Testis (tissue), 3 donors: ENCODE results near the gene SMYD3. TPM values are rescaled to one million over a fixed set of nuclear protein-coding genes. Genes with fewer than 3 reads are reported as not detected.
"Not testable (repeated sequence)": the region's sequence is repeated elsewhere in the genome, so short reads cannot be mapped to it uniquely, and the experiment has no call there.

ENCODE experiments used
- DNase-seq: peaks from one replicate; pipeline ENCODE4 v3.0.0-alpha.2; 2019
- H3K27ac ChIP-seq, 2 donors: fragments of 200-600 bp; sonication (generic); one replicate each; pipeline ENCODE4 v1.5.1; 2019
- H3K27me3 ChIP-seq: fragments of 200-600 bp; sonication (generic); one replicate; pipeline ENCODE4 v1.5.1; 2019
- H3K36me3 ChIP-seq: fragments of 200-600 bp; sonication (generic); one replicate; pipeline ENCODE4 v1.5.1; 2017; ENCODE audit warnings: low read depth; ENCODE audit errors: missing control alignments
- H3K4me1 ChIP-seq: fragments of 200-600 bp; sonication (generic); one replicate; pipeline ENCODE4 v1.5.1; 2019
- H3K4me3 ChIP-seq, 2 donors: fragments of 200-600 bp; sonication (generic); one replicate each; pipeline ENCODE4 v1.5.1; 2017 to 2019
- H3K9me3 ChIP-seq: fragments of 200-600 bp; sonication (generic); one replicate; pipeline ENCODE4 v1.5.1; 2017
- CTCF ChIP-seq, 3 experiments: fragments of 450-650 bp in 2 of 3; fragments of 200-600 bp in 1 of 3; sonication (generic) in 1 of 3; IDR thresholded peaks; one replicate each; pipeline ENCODE4 v1.5.1; 2016 to 2019; ENCODE audit warnings: antibody characterized with exemption in 3 of 3, mild to moderate bottlenecking in 2 of 3, moderate library complexity in 1 of 3
- POLR2A ChIP-seq: fragments of 450-650 bp; IDR thresholded peaks from one replicate; pipeline ENCODE4 v1.6.1; 2017; ENCODE audit warnings: antibody characterized with exemption, mild to moderate bottlenecking, moderate library complexity
- WGBS, 2 donors: methylation state at CpG; one replicate each; pipeline ENCODE4 v1.1.5; 2018; 5-methylcytosine and 5-hydroxymethylcytosine counted together
- intact Hi-C: fragments of 100-400 bp; cut with DNase I; formaldehyde crosslinking; loops from one replicate; pipeline ENCODE4 v1.15.1; 2023; ENCODE audit warnings: low total_unique reads
- polyA plus RNA-seq: library from polyadenylated mRNA; stranded (reverse); fragments of 350-450 nt; fragmentation: Illumina TruSeq; extraction: RNeasy Lipid Tissue Mini Kit (QIAGEN cat#74804); gene quantifications from one replicate; pipeline ENCODE4 v1.2.3, GENCODE V29; 2014; ENCODE audit warnings: low read depth, low replicate concordance; ENCODE audit not compliant: insufficient read depth
- total RNA-seq, 2 donors: library from RNA; depleted of rRNA; stranded (reverse); fragments of >200 nt; gene quantifications; one replicate each; pipeline ENCODE4 v1.2.3, GENCODE V29; 2016

SMYD3 gene
- total and polyA plus RNA-seq, 3 donors from 2014 or later, result 23.0 to 38.8 (median 38.7) TPM

GRCh38 chr1:246373828-246374569 lies 133.1 kb downstream of the SMYD3 start:
- intact Hi-C loops, result no loop called here
- 75 to 77% methylated on average over 6 of the region's 6 CpGs for whole genome bisulfite sequencing, 2 donors
- no peak overlapping the region for H3K27ac ChIP-seq
- no peaks in the 10 kb centered on the region for H3K27me3 ChIP-seq
- no peaks in the 10 kb centered on the region for H3K4me1 ChIP-seq
- no peaks in the 10 kb centered on the region for H3K36me3 ChIP-seq
- H3K4me3 ChIP-seq, result no peak overlapping the region
- H3K9me3 ChIP-seq, result no peaks in the 10 kb centered on the region
- TF ChIP-seq CTCF (IDR thresholded peaks at IDR 0.05) (no peak), POLR2A (no peak)
- no peak for DNase-seq

GRCh38 chr1:246372559-246372958 lies 134.5 kb downstream of the SMYD3 start:
- Histone ChIP-seq H3K27me3 (no peaks in the 10 kb centered on the region), H3K27ac (no peak overlapping the region), H3K4me3 (no peak overlapping the region), H3K4me1 (no peaks in the 10 kb centered on the region), H3K36me3 (no peaks in the 10 kb centered on the region), H3K9me3 (no peaks in the 10 kb centered on the region)
- peak; percentile 42 for DNase-seq
- intact Hi-C loops, result no loop called here
- no peak for TF ChIP-seq POLR2A
- TF ChIP-seq CTCF (IDR thresholded peaks at IDR 0.05), result no peak
- WGBS, 2 donors, result 37 to 62% methylated on average over 6 of the region's 6 CpGs

GRCh38 chr1:246367041-246367440 lies 140.0 kb downstream of the SMYD3 start:
- H3K27ac ChIP-seq, result no peak overlapping the region
- TF ChIP-seq CTCF (IDR thresholded peaks at IDR 0.05) (no peak), POLR2A (no peak)
- H3K36me3 ChIP-seq, result no peaks in the 10 kb centered on the region
- WGBS, 2 donors, result 92 to 98% methylated on average over 2 of the region's 2 CpGs
- H3K27me3 ChIP-seq, result no peaks in the 10 kb centered on the region
- no peaks in the 10 kb centered on the region for H3K4me1 ChIP-seq
- no peaks in the 10 kb centered on the region for H3K9me3 ChIP-seq
- no peak overlapping the region for H3K4me3 ChIP-seq
- no peak for DNase-seq
- intact Hi-C loops, result no loop called here

GRCh38 chr1:246365708-246366107 lies 141.4 kb downstream of the SMYD3 start:
- WGBS, 2 donors, result 64 to 66% methylated on average over 3 of the region's 3 CpGs
- Histone ChIP-seq H3K27ac (no peak overlapping the region), H3K4me1 (no peaks in the 10 kb centered on the region), H3K4me3 (no peak overlapping the region), H3K27me3 (no peaks in the 10 kb centered on the region), H3K36me3 (no peaks in the 10 kb centered on the region), H3K9me3 (no peaks in the 10 kb centered on the region)
- intact Hi-C loops, result no loop called here
- no peak for TF ChIP-seq POLR2A
- TF ChIP-seq CTCF (IDR thresholded peaks at IDR 0.05), result no peak
- DNase-seq, result no peak

GRCh38 chr1:246364415-246364941 lies 142.6 kb downstream of the SMYD3 start:
- no peak for DNase-seq
- no peaks in the 10 kb centered on the region for H3K4me1 ChIP-seq
- WGBS, 2 donors, result 87 to 88% methylated on average over 6 of the region's 6 CpGs

GRCh38 chr1:246357014-246357598 lies 150.0 kb downstream of the SMYD3 start:
- intact Hi-C loops, H3K4me1 ChIP-seq, DNase-seq: not testable (repeated sequence)

More at GRCh38 chr1:246364415-246364941, 142.6 kb downstream of the SMYD3 start:
- TF ChIP-seq CTCF (IDR thresholded peaks at IDR 0.05) (no peak), POLR2A (no peak)
- intact Hi-C loops, result no loop called here
- Histone ChIP-seq H3K27me3 (no peaks in the 10 kb centered on the region), H3K4me3 (no peak overlapping the region), H3K9me3 (no peaks in the 10 kb centered on the region), H3K36me3 (no peaks in the 10 kb centered on the region), H3K27ac (no peak overlapping the region)

More at GRCh38 chr1:246357014-246357598, 150.0 kb downstream of the SMYD3 start:
- not testable (repeated sequence) for H3K36me3 ChIP-seq, H3K27ac ChIP-seq, H3K9me3 ChIP-seq, H3K4me3 ChIP-seq, H3K27me3 ChIP-seq
- 91 to 94% methylated on average over 3 of the region's 3 CpGs for WGBS, 2 donors
